ENCODE data around the gene HSPE1.

GRCh38 chr2:197495433-197496134 is 4.6 kb upstream of the HSPE1 start:
- TF ChIP-seq CTCF (IDR thresholded peaks at IDR 0.05; ENCODE audit: borderline replicate concordance, extremely low read depth, low read length, poor library complexity, severe bottlenecking) (no peak), EZH2 (IDR thresholded peaks at IDR 0.05; ENCODE audit: borderline replicate concordance, low read depth, low read length, severe bottlenecking) (no peak)

All from DND-41 (cell line).